ENCODE measurements around the gene TCF21.

TCF21 gene

GRCh38 chr6:133893946-133894345 is 5.0 kb downstream of the TCF21 start:
- FAIRE-seq (no peak), DNase-seq (ENCODE audit: insufficient read length, low spot score) (no peak)
- TF ChIP-seq POLR2A (IDR thresholded peaks at IDR 0.05; ENCODE audit: low read depth, low read length) = no peak

GRCh38 chr6:133894369-133894768 is 5.5 kb downstream of the TCF21 start:
- DNase-seq (ENCODE audit: insufficient read length, low spot score) (no peak), FAIRE-seq (no peak)
- no peak for TF ChIP-seq POLR2A (IDR thresholded peaks at IDR 0.05; ENCODE audit: low read depth, low read length)

- FAIRE-seq (no peak), DNase-seq (ENCODE audit: insufficient read length, low spot score) (no peak)
- TF ChIP-seq POLR2A (IDR thresholded peaks at IDR 0.05; ENCODE audit: low read depth, low read length) = no peak
Measured at GRCh38 chr6:133894795-133895358, 6.0 kb downstream of the TCF21 start.

- no peak for TF ChIP-seq POLR2A (IDR thresholded peaks at IDR 0.05; ENCODE audit: low read depth, low read length)
- DNase-seq (ENCODE audit: insufficient read length, low spot score) = no peak
- no peak for FAIRE-seq
Measured at GRCh38 chr6:133895573-133896343, 6.8 kb downstream of the TCF21 start.

- FAIRE-seq = no peak
- DNase-seq (ENCODE audit: insufficient read length, low spot score) = no peak
- no peak for TF ChIP-seq POLR2A (IDR thresholded peaks at IDR 0.05; ENCODE audit: low read depth, low read length)
Measured at GRCh38 chr6:133896344-133896721, 7.4 kb downstream of the TCF21 start.

GRCh38 chr6:133898263-133898662 is 9.3 kb downstream of the TCF21 start:
- FAIRE-seq = no peak
- DNase-seq (ENCODE audit: insufficient read length, low spot score) = no peak

GRCh38 chr6:133899556-133899955 is 10.6 kb downstream of the TCF21 start:
- TF ChIP-seq POLR2A (IDR thresholded peaks at IDR 0.05; ENCODE audit: low read depth, low read length) = no peak
- FAIRE-seq (no peak), DNase-seq (ENCODE audit: insufficient read length, low spot score) (no peak)

More at GRCh38 chr6:133898263-133898662, 9.3 kb downstream of the TCF21 start:
- TF ChIP-seq POLR2A (IDR thresholded peaks at IDR 0.05; ENCODE audit: low read depth, low read length) = no peak

- no peak for TF ChIP-seq POLR2A (IDR thresholded peaks at IDR 0.05; ENCODE audit: low read depth, low read length)
- FAIRE-seq (no peak), DNase-seq (ENCODE audit: insufficient read length, low spot score) (no peak)
Measured at GRCh38 chr6:133903855-133904254, 14.9 kb downstream of the TCF21 start.

- TF ChIP-seq POLR2A (IDR thresholded peaks at IDR 0.05; ENCODE audit: low read depth, low read length) = no peak
- FAIRE-seq (no peak), DNase-seq (ENCODE audit: insufficient read length, low spot score) (no peak)
Measured at GRCh38 chr6:133906050-133906449, 17.1 kb downstream of the TCF21 start.

GRCh38 chr6:133916650-133917151 is 27.8 kb downstream of the TCF21 start:
- FAIRE-seq = peak; percentile 95
- TF ChIP-seq POLR2A (IDR thresholded peaks at IDR 0.05; ENCODE audit: low read depth, low read length) = no peak
- peak; percentile 15 for DNase-seq (ENCODE audit: insufficient read length, low spot score)

- TF ChIP-seq POLR2A (IDR thresholded peaks at IDR 0.05; ENCODE audit: low read depth, low read length) = no peak
- no peak for FAIRE-seq
- DNase-seq (ENCODE audit: insufficient read length, low spot score) = no peak
Measured at GRCh38 chr6:133917781-133918180, 28.9 kb downstream of the TCF21 start.

GRCh38 chr6:133918208-133918930 is 29.5 kb downstream of the TCF21 start:
- no peak for TF ChIP-seq POLR2A (IDR thresholded peaks at IDR 0.05; ENCODE audit: low read depth, low read length)
- no peak for FAIRE-seq
- no peak for DNase-seq (ENCODE audit: insufficient read length, low spot score)

- TF ChIP-seq POLR2A (IDR thresholded peaks at IDR 0.05; ENCODE audit: low read depth, low read length) = no peak
- FAIRE-seq = no peak
- no peak for DNase-seq (ENCODE audit: insufficient read length, low spot score)
Measured at GRCh38 chr6:133919362-133919761, 30.4 kb downstream of the TCF21 start.

GRCh38 chr6:133921249-133921859 is 32.4 kb downstream of the TCF21 start:
- FAIRE-seq (no peak), DNase-seq (ENCODE audit: insufficient read length, low spot score) (peak; percentile 19)
- no peak for TF ChIP-seq POLR2A (IDR thresholded peaks at IDR 0.05; ENCODE audit: low read depth, low read length)
